Femur (tissue), 1 donor: ENCODE results near the gene UBXN10.

ENCODE experiments used
- DNase-seq: peaks from one replicate; pipeline ENCODE4 v3.0.0-alpha.2; 2017

The UBXN10 gene

GRCh38 chr1:20185834-20186782, at the start of gene UBXN10, which contains the start of gene PLA2G2C:
Gene UBXN10, plus strand, starts transcription at chr1:20186096. Its CDS starts 4,466 bp downstream, at chr1:20190562.
Gene PLA2G2C, minus strand, starts transcription at chr1:20186518. Its CDS starts 9,155 bp downstream, at chr1:20177363.
- peak; percentile 53 for DNase-seq

- DNase-seq: no peak
Observed at GRCh38 chr1:20136249-20136648, 49.6 kb upstream of the UBXN10 start.

GRCh38 chr1:20137055-20137454, 48.8 kb upstream of the UBXN10 start:
- DNase-seq: no peak

GRCh38 chr1:20137604-20138003, 48.3 kb upstream of the UBXN10 start:
- no peak for DNase-seq

- no peak for DNase-seq
Observed at GRCh38 chr1:20138346-20138745, 47.5 kb upstream of the UBXN10 start.

GRCh38 chr1:20138961-20139550, 46.8 kb upstream of the UBXN10 start, which contains the start of gene PLA2G2F:
Gene PLA2G2F, plus strand, starts transcription at chr1:20139323. Its CDS starts 105 bp downstream, at chr1:20139428.
- no peak for DNase-seq

GRCh38 chr1:20139776-20140612, 45.9 kb upstream of the UBXN10 start:
- no peak for DNase-seq

GRCh38 chr1:20141001-20141400, 44.9 kb upstream of the UBXN10 start:
- DNase-seq: no peak

GRCh38 chr1:20141466-20141865, 44.4 kb upstream of the UBXN10 start:
- no peak for DNase-seq

GRCh38 chr1:20142001-20142710, 43.7 kb upstream of the UBXN10 start:
- no peak for DNase-seq

- no peak for DNase-seq
Observed at GRCh38 chr1:20143318-20143717, 42.6 kb upstream of the UBXN10 start.

- no peak for DNase-seq
Observed at GRCh38 chr1:20143734-20144565, 41.9 kb upstream of the UBXN10 start.

GRCh38 chr1:20147846-20148570, 37.9 kb upstream of the UBXN10 start:
- DNase-seq: no peak

- no peak for DNase-seq
Observed at GRCh38 chr1:20148571-20149500, 37.1 kb upstream of the UBXN10 start.

GRCh38 chr1:20149601-20150325, 36.1 kb upstream of the UBXN10 start:
- no peak for DNase-seq

GRCh38 chr1:20150326-20150705, 35.6 kb upstream of the UBXN10 start:
- no peak for DNase-seq

GRCh38 chr1:20150969-20151368, 34.9 kb upstream of the UBXN10 start:
- DNase-seq: no peak

GRCh38 chr1:20151906-20152598, 33.8 kb upstream of the UBXN10 start:
- peak; percentile 85 for DNase-seq
